H9 (cell line): Measurements from ENCODE around the gene SCAP. TPM values are rescaled to one million over a fixed set of nuclear protein-coding genes. Genes with fewer than 3 reads are reported as not detected.

Experiments
- DNase-seq: peaks from one replicate; pipeline ENCODE4 v3.0.0-alpha.2; 2017
- H2AFZ ChIP-seq: one replicate; pipeline ENCODE4 v1.6.1; 2013; ENCODE audit warnings: mild to moderate bottlenecking, low read length, control low read depth, moderate library complexity
- H2AK5ac ChIP-seq: 2 replicates; pipeline ENCODE4 v1.6.1; 2013; ENCODE audit warnings: low read length, control low read depth, mixed read lengths; ENCODE audit not compliant: insufficient read length
- H2BK120ac ChIP-seq: one replicate; pipeline ENCODE4 v1.6.1; 2013; ENCODE audit warnings: low read depth, mild to moderate bottlenecking, low read length, control low read depth, inconsistent platforms; ENCODE audit not compliant: poor library complexity, severe bottlenecking
- H2BK12ac ChIP-seq: 2 replicates; pipeline ENCODE4 v1.6.1; 2013; ENCODE audit warnings: low read length, control low read depth, mixed read lengths, low read depth; ENCODE audit not compliant: insufficient read length
- H2BK15ac ChIP-seq: 2 replicates; pipeline ENCODE4 v1.6.1; 2013; ENCODE audit warnings: low read depth, low read length, control low read depth
- H2BK20ac ChIP-seq: one replicate; pipeline ENCODE4 v1.6.1; 2013; ENCODE audit warnings: low read depth, mild to moderate bottlenecking, low read length, control low read depth, inconsistent platforms; ENCODE audit not compliant: poor library complexity, severe bottlenecking
- H2BK5ac ChIP-seq: 2 replicates; pipeline ENCODE4 v1.6.1; 2013; ENCODE audit warnings: low read length, control low read depth, mixed read lengths; ENCODE audit not compliant: insufficient read length
- H3K14ac ChIP-seq: 2 replicates; pipeline ENCODE4 v1.6.1; 2013; ENCODE audit warnings: low read length, control low read depth; ENCODE audit not compliant: insufficient read depth
- H3K18ac ChIP-seq: 2 replicates; pipeline ENCODE4 v1.6.1; 2013; ENCODE audit warnings: low read depth, mild to moderate bottlenecking, mixed read lengths, low read length, control low read depth; ENCODE audit not compliant: insufficient read length
- H3K23ac ChIP-seq: 2 replicates; pipeline ENCODE4 v1.6.1; 2013; ENCODE audit warnings: low read length, control low read depth, mixed read lengths, low read depth; ENCODE audit not compliant: insufficient read length
- H3K23me2 ChIP-seq: 2 replicates; pipeline ENCODE4 v1.6.1; 2013; ENCODE audit warnings: low read depth, mild to moderate bottlenecking, mixed read lengths, low read length, control low read depth; ENCODE audit not compliant: insufficient read length, poor library complexity, severe bottlenecking
- H3K27ac ChIP-seq: 2 replicates; pipeline ENCODE4 v1.5.1; 2013; ENCODE audit warnings: low read length, control low read depth, mixed read lengths, low read depth; ENCODE audit not compliant: insufficient read length
- H3K27me3 ChIP-seq: 2 replicates; pipeline ENCODE4 v1.6.1; 2013; ENCODE audit warnings: low read length, control low read depth, inconsistent platforms; ENCODE audit not compliant: insufficient read depth
- H3K4ac ChIP-seq: 2 replicates; pipeline ENCODE4 v1.6.1; 2013; ENCODE audit warnings: low read depth, mild to moderate bottlenecking, control low read depth, inconsistent platforms, low read length, moderate library complexity
- H3K4me1 ChIP-seq: 2 replicates; pipeline ENCODE4 v1.6.1; 2013; ENCODE audit warnings: low read length, control low read depth, inconsistent platforms; ENCODE audit not compliant: insufficient read depth
- H3K4me2 ChIP-seq: 2 replicates; pipeline ENCODE4 v1.6.1; 2013; ENCODE audit warnings: low read length, control low read depth, mixed read lengths; ENCODE audit not compliant: insufficient read length, insufficient read depth
- H3K56ac ChIP-seq: 2 replicates; pipeline ENCODE4 v1.6.1; 2013; ENCODE audit warnings: low read depth, mild to moderate bottlenecking, mixed read lengths, low read length, control low read depth; ENCODE audit not compliant: insufficient read length
- H3K79me1 ChIP-seq: 2 replicates; pipeline ENCODE4 v1.6.1; 2013; ENCODE audit warnings: low read depth, mild to moderate bottlenecking, moderate library complexity, low read length, control low read depth, inconsistent platforms; ENCODE audit not compliant: insufficient read depth, poor library complexity, severe bottlenecking
- H3K79me2 ChIP-seq: 2 replicates; pipeline ENCODE4 v1.6.1; 2013; ENCODE audit warnings: low read length, control low read depth, inconsistent platforms; ENCODE audit not compliant: insufficient read depth
- H3K9ac ChIP-seq: 2 replicates; pipeline ENCODE4 v1.6.1; 2013; ENCODE audit warnings: low read length, control low read depth, mixed read lengths; ENCODE audit not compliant: insufficient read length; ENCODE audit errors: extremely low read depth
- H3K9me3 ChIP-seq: one replicate; pipeline ENCODE4 v1.6.1; 2013; ENCODE audit warnings: low read depth, low read length, inconsistent platforms; ENCODE audit not compliant: control insufficient read depth
- H3T11ph ChIP-seq: one replicate; pipeline ENCODE4 v1.6.1; 2013; ENCODE audit warnings: mild to moderate bottlenecking, low read length, control low read depth, inconsistent platforms
- H4K20me1 ChIP-seq: one replicate; pipeline ENCODE4 v1.6.1; 2013; ENCODE audit not compliant: control insufficient read depth, insufficient read length, insufficient read depth
- H4K5ac ChIP-seq: 2 replicates; pipeline ENCODE4 v1.6.1; 2013; ENCODE audit warnings: low read depth, mild to moderate bottlenecking, mixed read lengths, low read length, control low read depth; ENCODE audit not compliant: insufficient read length
- H4K8ac ChIP-seq: replicated peaks from 2 replicates; pipeline ENCODE4 v1.6.1; 2013; ENCODE audit warnings: low read length, control low read depth, mixed read lengths, low read depth; ENCODE audit not compliant: insufficient read length
- H4K91ac ChIP-seq: 2 replicates; pipeline ENCODE4 v1.6.1; 2013; ENCODE audit warnings: low read depth, mild to moderate bottlenecking, moderate library complexity, mixed read lengths, low read length, control low read depth; ENCODE audit not compliant: insufficient read length
- H3K27ac Mint-ChIP-seq, 3 experiments: 2 replicates in 2 of 3; 3 replicates in 1 of 3; pipeline ENCODE4 v1.8.0; 2020 to 2021; ENCODE audit warnings: mixed read lengths in 3 of 3, mild to moderate bottlenecking in 1 of 3, moderate library complexity in 1 of 3
- H3K27me3 Mint-ChIP-seq: 2 replicates; pipeline ENCODE4 v1.8.0; 2021; ENCODE audit warnings: low read depth, mild to moderate bottlenecking, moderate library complexity, mixed read lengths
- H3K36me3 Mint-ChIP-seq, 3 experiments: 2 replicates in 2 of 3; 3 replicates in 1 of 3; pipeline ENCODE4 v1.8.0; 2020 to 2021; ENCODE audit warnings: low read depth in 3 of 3, mixed read lengths in 3 of 3; ENCODE audit not compliant: insufficient read depth in 1 of 3
- H3K4me1 Mint-ChIP-seq, 2 experiments: 2 replicates each; pipeline ENCODE4 v1.8.0; 2020; ENCODE audit warnings: mixed read lengths in 2 of 2
- H3K4me3 Mint-ChIP-seq, 2 experiments: 2 replicates in 1 of 2; 3 replicates in 1 of 2; pipeline ENCODE4 v1.8.0; 2020 to 2021; ENCODE audit warnings: mild to moderate bottlenecking in 2 of 2, mixed read lengths in 2 of 2, moderate library complexity in 1 of 2
- H3K9me3 Mint-ChIP-seq, 2 experiments: 2 replicates in 1 of 2; 3 replicates in 1 of 2; pipeline ENCODE4 v1.8.0; 2020; ENCODE audit warnings: mild to moderate bottlenecking in 2 of 2, mixed read lengths in 2 of 2, moderate library complexity in 1 of 2
- CTCF ChIP-seq: fragments of 200-600 bp; sonication (generic); conservative IDR thresholded peaks from 3 replicates; pipeline ENCODE4 v1.8.0; 2021; ENCODE audit warnings: antibody characterized with exemption, mild to moderate bottlenecking
- WGBS: extraction: QIAGEN DNeasy Blood & Tissue Kit; methylation state at CpG from one replicate; pipeline ENCODE4 v1.1.7; 2013; ENCODE audit warnings: missing lambda C conversion rate, low lambda C conversion rate, mixed read lengths; ENCODE audit not compliant: insufficient read length; ENCODE audit errors: extremely low coverage; 5-methylcytosine and 5-hydroxymethylcytosine counted together
- total RNA-seq: library from RNA; stranded (reverse); gene quantifications from 2 replicates; pipeline ENCODE4 v1.2.1, GENCODE V29; 2021

SCAP gene
- total RNA-seq, 1 experiment from 2014 or later, result 104 TPM

DNA sequence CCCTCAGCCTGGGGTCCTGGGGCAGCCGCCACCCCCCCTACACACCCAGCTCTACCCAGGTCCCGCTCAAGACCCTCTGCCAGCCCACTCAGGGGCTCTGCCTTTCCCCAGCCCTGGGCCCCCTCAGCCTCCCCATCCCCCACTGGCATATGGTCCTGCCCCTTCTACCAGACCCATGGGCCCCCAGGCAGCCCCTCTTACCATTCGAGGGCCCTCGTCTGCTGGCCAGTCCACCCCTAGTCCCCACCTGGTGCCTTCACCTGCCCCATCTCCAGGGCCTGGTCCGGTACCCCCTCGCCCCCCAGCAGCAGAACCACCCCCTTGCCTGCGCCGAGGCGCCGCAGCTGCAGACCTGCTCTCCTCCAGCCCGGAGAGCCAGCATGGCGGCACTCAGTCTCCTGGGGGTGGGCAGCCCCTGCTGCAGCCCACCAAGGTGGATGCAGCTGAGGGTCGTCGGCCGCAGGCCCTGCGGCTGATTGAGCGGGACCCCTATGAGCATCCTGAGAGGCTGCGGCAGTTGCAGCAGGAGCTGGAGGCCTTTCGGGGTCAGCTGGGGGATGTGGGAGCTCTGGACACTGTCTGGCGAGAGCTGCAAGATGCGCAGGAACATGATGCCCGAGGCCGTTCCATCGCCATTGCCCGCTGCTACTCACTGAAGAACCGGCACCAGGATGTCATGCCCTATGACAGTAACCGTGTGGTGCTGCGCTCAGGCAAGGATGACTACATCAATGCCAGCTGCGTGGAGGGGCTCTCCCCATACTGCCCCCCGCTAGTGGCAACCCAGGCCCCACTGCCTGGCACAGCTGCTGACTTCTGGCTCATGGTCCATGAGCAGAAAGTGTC is 64.7 kb downstream of the SCAP start:
- H4K8ac ChIP-seq, result no peak overlapping the region
- no peak overlapping the region for H2BK120ac ChIP-seq
- no peak overlapping the region for H2BK15ac ChIP-seq
- H3K4me1 ChIP-seq, result no peaks in the 10 kb centered on the region
- no peak overlapping the region for H3K18ac ChIP-seq
- H3K9me3 Mint-ChIP-seq, result peaks cover 0 to under 1% of the 10 kb centered on the region in 2 experiments; a peak in 2 of 5 replicates
- no peak overlapping the region for H3K23ac ChIP-seq
- TF ChIP-seq CTCF, result no peak
- H4K20me1 ChIP-seq, result no peaks in the 10 kb centered on the region
- H3K23me2 ChIP-seq, result no peaks in the 10 kb centered on the region
- H4K91ac ChIP-seq, result no peak overlapping the region
- no peaks in the 10 kb centered on the region for H3K79me2 ChIP-seq
- H3K56ac ChIP-seq, result no peak overlapping the region
- H4K5ac ChIP-seq, result no peak overlapping the region
- no peak overlapping the region for H2AK5ac ChIP-seq
- H3K27me3 Mint-ChIP-seq, result no peaks in the 10 kb centered on the region; the same call in 1 of the 2 replicates
- H3K14ac ChIP-seq, result no peak overlapping the region
- no peaks in the 10 kb centered on the region for H3K79me1 ChIP-seq
- no peak overlapping the region for H3K4me2 ChIP-seq
- no peak overlapping the region for H2BK5ac ChIP-seq
- no peak overlapping the region for H2BK20ac ChIP-seq
- H3K27ac Mint-ChIP-seq, result peak overlapping the region in 1 of 3 experiments; percentile 61; a peak in 1 of 7 replicates
- no peak overlapping the region for H2BK12ac ChIP-seq
- H3K27ac ChIP-seq, result no peak overlapping the region
- WGBS, result no CpG with 5 or more reads among the region's 30 CpGs
- H3K4me1 Mint-ChIP-seq, result peaks cover under 1 to 8% of the 10 kb centered on the region in 2 experiments
- no peaks in the 10 kb centered on the region for H3K27me3 ChIP-seq
- no peak for DNase-seq
- H2AFZ ChIP-seq, result no peak overlapping the region
- H3T11ph ChIP-seq, result no peak overlapping the region
- peaks cover 30 to 65% (median 60%) of the 10 kb centered on the region in 3 experiments for H3K36me3 Mint-ChIP-seq
- H3K9ac ChIP-seq, result no peak overlapping the region
- no peak overlapping the region for H3K4me3 Mint-ChIP-seq
- H3K4ac ChIP-seq, result no peak overlapping the region
- H3K9me3 ChIP-seq, result no peaks in the 10 kb centered on the region
